CD4-positive, alpha-beta memory T cell (primary cell): ENCODE measurements around the gene MBTPS1. TPM values are rescaled to one million over a fixed set of nuclear protein-coding genes. Genes with fewer than 3 reads are reported as not detected.

ENCODE experiments used
- CTCF ChIA-PET: fragments of 350-600 bp; sonication (Branson Sonifier 250); formaldehyde crosslinking; loops from one replicate; lab custom pipeline; 2021; ENCODE audit warnings: inconsistent platforms; ENCODE audit not compliant: partially characterized antibody; lab: Charles Lee
- POLR2A ChIA-PET: fragments of 350-600 bp; sonication (Branson Sonifier 250); formaldehyde crosslinking; loops from one replicate; lab custom pipeline; 2021; ENCODE audit not compliant: partially characterized antibody; lab: Charles Lee
- DNase-seq, 5 donors: peaks; one replicate each; pipeline versions ENCODE4 v3.0.0 to v3.0.0-alpha.2; 2020 to 2022; ENCODE audit warnings: mixed read lengths in 1 of 5
- H3K27ac ChIP-seq: one replicate; pipeline ENCODE4 v1.7.0; 2013; ENCODE audit warnings: low read depth, low read length
- H3K27me3 ChIP-seq: 2 replicates; pipeline ENCODE4 v1.7.0; 2013; ENCODE audit warnings: mild to moderate bottlenecking, low read length, moderate library complexity; ENCODE audit not compliant: insufficient read depth
- H3K36me3 ChIP-seq: 2 replicates; pipeline ENCODE4 v1.7.0; 2013; ENCODE audit warnings: mild to moderate bottlenecking, low read length, moderate library complexity; ENCODE audit not compliant: insufficient read depth
- H3K4me1 ChIP-seq: 2 replicates; pipeline ENCODE4 v1.7.0; 2013; ENCODE audit warnings: mild to moderate bottlenecking, low read length, moderate library complexity; ENCODE audit not compliant: insufficient read depth
- H3K4me3 ChIP-seq, 2 donors: one replicate each; pipeline ENCODE4 v1.7.0; 2013; ENCODE audit warnings: low read length in 2 of 2, mild to moderate bottlenecking in 1 of 2
- H3K9me3 ChIP-seq, 2 donors: one replicate each; pipeline ENCODE4 v1.7.0; 2013; ENCODE audit warnings: low read length in 2 of 2, control low read depth in 1 of 2; ENCODE audit not compliant: control insufficient read depth in 1 of 2
- H3K27ac Mint-ChIP-seq, 7 donors: one replicate each; pipeline ENCODE4 v1.8.0; 2020 to 2021; ENCODE audit warnings: mixed read lengths in 7 of 7, mild to moderate bottlenecking in 6 of 7, inconsistent platforms in 3 of 7, moderate library complexity in 3 of 7
- H3K27me3 Mint-ChIP-seq, 2 donors: one replicate each; pipeline ENCODE4 v1.8.0; 2020 to 2021; ENCODE audit warnings: mixed read lengths in 2 of 2
- H3K36me3 Mint-ChIP-seq, 2 donors: one replicate each; pipeline ENCODE4 v1.8.0; 2020 to 2021; ENCODE audit warnings: mixed read lengths in 2 of 2, inconsistent platforms in 1 of 2, mild to moderate bottlenecking in 1 of 2
- H3K4me1 Mint-ChIP-seq, 4 donors: one replicate each; pipeline ENCODE4 v1.8.0; 2020 to 2021; ENCODE audit warnings: mixed read lengths in 4 of 4, mild to moderate bottlenecking in 1 of 4
- H3K4me3 Mint-ChIP-seq, 8 donors: one replicate each; pipeline ENCODE4 v1.8.0; 2020 to 2021; ENCODE audit warnings: mixed read lengths in 8 of 8, mild to moderate bottlenecking in 7 of 8, moderate library complexity in 6 of 8, inconsistent platforms in 3 of 8
- H3K9me3 Mint-ChIP-seq, 8 donors: one replicate each; pipeline ENCODE4 v1.8.0; 2020 to 2021; ENCODE audit warnings: mixed read lengths in 8 of 8, mild to moderate bottlenecking in 5 of 8, inconsistent platforms in 3 of 8, moderate library complexity in 1 of 8
- intact Hi-C: fragments of 100-400 bp; cut with micrococcal nuclease; formaldehyde crosslinking; loops from one replicate; pipeline ENCODE4 v1.15.1; 2023
- polyA plus RNA-seq, 2 donors: library from polyadenylated mRNA; unstranded; fragments of 300-500 nt; fragmentation: Illumina TruSeq; gene quantifications; one replicate each; pipeline ENCODE4 v1.2.3, GENCODE V29; 2021
- total RNA-seq, 2 experiments: library from RNA; stranded (reverse); gene quantifications; one replicate each; pipeline ENCODE4 v1.2.3, GENCODE V29; 2021

Gene MBTPS1
- total and polyA plus RNA-seq, 4 experiments from 2014 or later, result 53.9 to 140 (median 99.1) TPM

DNA sequence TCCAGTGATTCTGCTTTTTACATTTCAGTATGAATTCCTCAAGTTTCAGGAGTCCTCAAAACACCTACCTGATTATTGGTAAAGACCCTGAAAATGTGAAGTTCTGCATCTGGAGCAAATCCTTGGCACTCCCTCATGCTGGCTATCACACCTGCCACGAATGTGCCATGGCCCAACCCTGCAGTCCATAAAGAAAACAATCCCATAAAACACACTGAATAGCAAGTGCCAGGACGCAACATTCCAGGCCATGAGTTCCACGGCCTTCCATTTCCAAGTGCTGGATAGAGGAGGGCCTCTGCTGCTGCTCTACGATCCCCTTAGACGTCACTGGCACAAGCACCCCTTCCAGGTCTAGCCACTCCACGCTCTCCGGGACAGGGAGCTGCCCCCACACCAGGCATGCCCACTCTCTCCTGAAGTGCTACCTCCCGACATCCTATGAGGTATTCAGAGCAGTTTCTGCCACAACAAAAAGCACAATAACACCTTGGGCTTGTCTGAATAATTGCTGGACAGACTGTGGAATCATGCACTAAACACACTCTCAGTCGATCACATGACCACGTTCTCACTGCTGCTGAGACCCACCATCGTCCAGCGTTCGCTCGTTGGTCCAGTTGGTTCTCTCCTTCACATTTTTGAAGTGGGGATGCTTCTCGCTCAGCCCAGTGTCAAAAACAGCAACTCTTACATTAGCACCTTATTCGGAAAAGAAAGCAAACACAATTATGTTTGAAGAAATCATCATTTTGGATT, 23.4 kb downstream of the MBTPS1 start:
- ChIA-PET POLR2A (interaction anchor here (0.8 kb wide), 1 partner anchor 25 kb away, joined by 3 read pairs; no protein-coding TSS in a partner anchor), CTCF (no interaction called here)
- peaks cover 64 to 89% of the 10 kb centered on the region in 2 donors for H3K36me3 Mint-ChIP-seq
- H3K4me1 Mint-ChIP-seq, result peaks cover 7 to 14% (median 12%) of the 10 kb centered on the region in 4 donors
- H3K4me1 ChIP-seq, result peaks cover 10% of the 10 kb centered on the region
- H3K27ac ChIP-seq, result no peak overlapping the region
- H3K27ac Mint-ChIP-seq, result no peak overlapping the region
- no peak overlapping the region for H3K4me3 Mint-ChIP-seq
- H3K9me3 Mint-ChIP-seq, result no peaks in the 10 kb centered on the region
- no peak overlapping the region for H3K4me3 ChIP-seq
- H3K27me3 Mint-ChIP-seq, result no peaks in the 10 kb centered on the region
- intact Hi-C loops, result no loop called here
- H3K9me3 ChIP-seq, result no peaks in the 10 kb centered on the region
- peaks cover 77% of the 10 kb centered on the region for H3K36me3 ChIP-seq
- no peak for DNase-seq
- no peaks in the 10 kb centered on the region for H3K27me3 ChIP-seq

DNA sequence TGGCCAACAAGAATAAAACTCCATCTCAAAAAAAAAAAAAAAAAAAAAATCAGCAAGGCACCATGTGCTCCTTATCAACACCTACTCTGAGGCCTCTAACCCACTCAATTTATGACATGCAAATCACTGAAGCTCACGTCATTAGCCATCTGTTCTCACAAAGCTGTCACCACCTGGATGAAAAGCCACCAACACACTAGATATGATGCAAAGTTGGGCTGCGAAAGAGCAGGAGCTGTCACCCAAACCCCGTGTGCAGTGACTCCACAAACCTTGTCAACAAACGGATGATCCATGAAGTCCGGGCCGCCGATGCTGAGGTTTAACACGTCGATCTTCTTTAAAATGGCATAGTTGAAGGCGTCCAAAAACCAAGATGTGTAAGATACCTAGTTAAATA, 25.3 kb downstream of the MBTPS1 start:
- H3K4me3 ChIP-seq, result no peak overlapping the region
- Mint-ChIP-seq H3K27me3 (no peaks in the 10 kb centered on the region), H3K36me3 (peaks cover 61 to 92% of the 10 kb centered on the region in 2 donors), H3K4me3 (no peak overlapping the region), H3K27ac (peak overlapping the region in 1 of 7 donors; percentile 1), H3K4me1 (peaks cover 14 to 25% (median 20%) of the 10 kb centered on the region in 4 donors), H3K9me3 (no peaks in the 10 kb centered on the region)
- peaks cover 77% of the 10 kb centered on the region for H3K36me3 ChIP-seq
- no peaks in the 10 kb centered on the region for H3K27me3 ChIP-seq
- DNase-seq, result no peak
- POLR2A ChIA-PET, result no interaction called here
- CTCF ChIA-PET, result interaction anchor here (1.1 to 1.6 kb wide), 3 partner anchors 8 to 95 kb away, joined by 3 to 7 read pairs (median 4); partner anchors contain the start of gene TAF1C
- H3K27ac ChIP-seq, result no peak overlapping the region
- H3K9me3 ChIP-seq, result no peaks in the 10 kb centered on the region
- intact Hi-C loops, result no loop called here
- H3K4me1 ChIP-seq, result peaks cover 19% of the 10 kb centered on the region

DNA sequence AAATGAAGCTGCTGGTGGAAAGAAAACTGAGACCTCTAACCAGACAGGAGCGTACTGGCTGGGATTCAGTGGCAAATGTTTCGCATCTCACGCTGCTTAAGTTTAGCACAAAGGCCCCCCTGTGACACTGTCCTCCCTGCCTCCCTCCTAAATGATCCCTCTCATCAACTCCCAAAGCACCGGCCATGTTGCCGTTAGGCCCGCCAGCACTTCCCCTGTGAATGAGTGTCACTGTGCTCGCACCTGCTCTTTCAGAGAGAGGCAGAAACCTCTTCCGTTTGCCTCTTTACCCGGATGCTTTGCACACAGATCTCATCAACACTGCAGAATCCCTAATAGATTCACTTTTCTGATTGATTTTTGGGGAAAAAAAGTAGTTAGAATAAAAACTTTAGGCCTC, 26.5 kb downstream of the MBTPS1 start:
- CTCF ChIA-PET, result interaction anchor here (2.6 to 2.7 kb wide), 2 partner anchors 85 to 97 kb away, joined by 9 to 13 read pairs; partner anchors contain the start of gene TAF1C
- intact Hi-C loops, result no loop called here

DNA sequence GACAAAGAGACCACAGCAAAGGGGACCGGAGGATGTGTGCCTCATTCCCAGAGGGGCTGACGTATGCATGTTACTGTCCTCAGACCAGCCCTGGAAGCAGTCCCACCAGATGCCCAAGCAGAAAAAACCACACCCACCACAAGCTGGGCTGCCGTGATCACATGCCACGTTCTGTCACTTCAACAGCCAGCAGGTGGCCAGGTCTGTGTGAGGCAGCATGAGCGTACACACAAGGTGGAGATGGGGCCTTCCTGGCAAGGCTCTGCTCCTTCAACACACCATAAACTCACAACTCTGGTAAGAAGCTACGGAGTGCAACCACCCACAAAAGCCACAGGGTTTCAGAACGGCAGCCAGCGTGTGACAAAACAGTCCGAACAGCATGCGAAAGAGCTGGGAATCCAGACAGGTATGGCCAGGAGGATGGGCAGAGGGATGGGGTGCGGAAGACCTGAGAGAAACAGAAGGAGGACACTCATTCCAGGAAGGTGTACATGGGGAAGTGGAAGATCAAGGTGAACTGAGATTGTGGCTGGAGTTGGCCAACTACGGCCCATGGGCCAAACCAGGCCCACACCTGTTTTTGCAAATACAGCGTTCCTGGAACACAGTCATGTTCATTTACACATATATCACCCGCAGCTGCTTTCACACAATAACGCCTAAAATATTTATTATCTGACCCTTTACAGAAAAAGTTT, 27.9 kb downstream of the MBTPS1 start:
- peaks cover 54 to 87% of the 10 kb centered on the region in 2 donors for H3K36me3 Mint-ChIP-seq
- no peak overlapping the region for H3K4me3 ChIP-seq
- H3K27ac ChIP-seq, result no peak overlapping the region
- H3K4me1 Mint-ChIP-seq, result peaks cover 25 to 40% (median 34%) of the 10 kb centered on the region in 4 donors
- peak; percentile 24 to 57 (median 30) for DNase-seq
- no peaks in the 10 kb centered on the region for H3K9me3 ChIP-seq
- ChIA-PET POLR2A (no interaction called here), CTCF (interaction anchor here (1.2 to 2.7 kb wide), 4 partner anchors 18 to 98 kb away, joined by 3 to 13 read pairs (median 8); partner anchors contain the start of gene TAF1C)
- H3K4me1 ChIP-seq, result peaks cover 29% of the 10 kb centered on the region
- no peaks in the 10 kb centered on the region for H3K9me3 Mint-ChIP-seq
- peak overlapping the region in 2 of 8 donors; percentile 9 to 21 for H3K4me3 Mint-ChIP-seq
- intact Hi-C loops, result loop anchor here (5.0 kb wide), 1 partner anchor 413 kb away; the partner anchor contains the start of gene MEAK7
- no peaks in the 10 kb centered on the region for H3K27me3 ChIP-seq
- H3K36me3 ChIP-seq, result peaks cover 71% of the 10 kb centered on the region
- peak overlapping the region; percentile 58 to 86 (median 73) for H3K27ac Mint-ChIP-seq
- no peaks in the 10 kb centered on the region for H3K27me3 Mint-ChIP-seq

More for the DNA sequence above, 26.5 kb downstream of the MBTPS1 start:
- DNase-seq, result no peak
- H3K4me1 ChIP-seq, result peaks cover 29% of the 10 kb centered on the region
- H3K27me3 ChIP-seq, result no peaks in the 10 kb centered on the region
- peak overlapping the region in 2 of 7 donors; percentile 65 to 83 for H3K27ac Mint-ChIP-seq
- H3K36me3 ChIP-seq, result peaks cover 76% of the 10 kb centered on the region
- H3K9me3 Mint-ChIP-seq, result no peaks in the 10 kb centered on the region
- peaks cover 20 to 34% (median 28%) of the 10 kb centered on the region in 4 donors for H3K4me1 Mint-ChIP-seq
- POLR2A ChIA-PET, result interaction anchor here (1.2 kb wide), 1 partner anchor 27 kb away, joined by 3 read pairs; the partner anchor contains the start of gene MBTPS1
- no peak overlapping the region for H3K27ac ChIP-seq
- peaks cover 62 to 89% of the 10 kb centered on the region in 2 donors for H3K36me3 Mint-ChIP-seq
- no peak overlapping the region for H3K4me3 Mint-ChIP-seq
- no peak overlapping the region for H3K4me3 ChIP-seq
- no peaks in the 10 kb centered on the region for H3K27me3 Mint-ChIP-seq
- H3K9me3 ChIP-seq, result no peaks in the 10 kb centered on the region

DNA sequence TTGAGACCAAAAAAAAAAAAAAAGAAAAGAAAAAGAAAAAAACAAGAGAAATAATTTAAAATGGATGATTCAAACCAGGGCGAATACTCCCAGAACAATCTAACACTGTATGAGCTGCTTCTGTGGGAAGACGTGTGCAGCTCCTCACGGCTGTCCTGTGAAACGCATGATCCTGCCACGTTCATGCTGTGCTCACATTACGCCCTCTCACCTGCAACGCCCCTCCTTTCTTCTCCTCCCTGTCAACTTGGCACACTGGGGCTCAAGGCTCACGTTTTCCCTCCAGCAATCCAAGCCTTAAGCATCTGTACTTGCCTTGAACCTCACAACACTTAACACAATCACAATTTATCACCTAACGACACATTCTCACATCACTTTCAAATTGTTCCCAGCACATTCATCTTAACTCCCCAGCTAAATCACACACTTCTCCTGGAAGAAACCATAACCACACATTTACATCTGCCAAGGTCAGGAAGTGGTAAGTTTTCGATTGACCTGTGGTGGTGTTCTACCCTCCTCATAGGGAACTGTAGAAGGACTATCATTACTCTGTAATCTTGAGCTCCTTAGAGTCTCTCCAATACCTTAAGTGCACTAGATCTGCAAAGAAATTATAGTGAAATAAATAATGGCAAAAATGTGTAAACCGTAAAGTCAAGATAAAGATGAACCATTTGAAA, 29.1 kb downstream of the MBTPS1 start:
- peaks cover 26 to 40% (median 34%) of the 10 kb centered on the region in 4 donors for H3K4me1 Mint-ChIP-seq
- intact Hi-C loops, result loop anchor here (5.0 kb wide), 1 partner anchor 415 kb away; the partner anchor contains the start of gene MEAK7
- Histone ChIP-seq H3K36me3 (peaks cover 67% of the 10 kb centered on the region), H3K9me3 (no peaks in the 10 kb centered on the region), H3K4me3 (no peak overlapping the region), H3K4me1 (peaks cover 29% of the 10 kb centered on the region), H3K27ac (no peak overlapping the region), H3K27me3 (no peaks in the 10 kb centered on the region)
- peaks cover 47 to 83% of the 10 kb centered on the region in 2 donors for H3K36me3 Mint-ChIP-seq
- no peaks in the 10 kb centered on the region for H3K27me3 Mint-ChIP-seq
- ChIA-PET CTCF (interaction anchor here (0.7 to 6.2 kb wide), 8 partner anchors 8 to 614 kb away, joined by 3 to 78 read pairs (median 4); partner anchors contain the start of gene TAF1C), POLR2A (interaction anchor here (0.7 to 1.9 kb wide), 2 partner anchors 29 to 57 kb away, joined by 3 to 6 read pairs; partner anchors contain the start of genes HSDL1 and MBTPS1)
- H3K9me3 Mint-ChIP-seq, result no peaks in the 10 kb centered on the region
- no peak for DNase-seq
- H3K4me3 Mint-ChIP-seq, result peak overlapping the region in 1 of 8 donors; percentile 51
- peak overlapping the region; percentile 2 to 76 (median 42) for H3K27ac Mint-ChIP-seq

DNA sequence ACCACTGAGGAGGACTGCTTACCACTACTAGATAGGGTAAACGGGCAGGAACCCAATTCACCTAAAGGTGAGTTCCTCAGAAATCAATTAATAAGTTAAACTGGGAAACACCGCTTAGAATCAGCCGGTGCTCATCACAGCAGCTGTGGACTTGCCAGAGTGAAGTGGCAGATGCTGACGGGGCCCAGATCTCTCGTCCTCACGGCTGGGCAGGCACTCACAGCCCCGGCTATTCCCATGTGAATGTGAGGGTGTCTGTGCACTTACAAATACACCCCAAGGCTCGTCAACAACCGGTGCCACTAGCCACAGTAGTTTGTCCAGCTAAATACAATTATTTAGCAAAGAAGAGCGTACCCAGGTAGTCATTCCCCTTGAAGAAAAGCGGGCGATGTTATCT, 29.7 kb downstream of the MBTPS1 start:
- Mint-ChIP-seq H3K27me3 (no peaks in the 10 kb centered on the region), H3K36me3 (peaks cover 47 to 81% of the 10 kb centered on the region in 2 donors), H3K4me1 (peaks cover 26 to 40% (median 34%) of the 10 kb centered on the region in 4 donors), H3K27ac (peak overlapping the region in 1 of 7 donors; percentile 76), H3K9me3 (no peaks in the 10 kb centered on the region), H3K4me3 (no peak overlapping the region)
- ChIA-PET CTCF (interaction anchor here (0.7 to 6.6 kb wide), 11 partner anchors 12 to 614 kb away, joined by 3 to 78 read pairs (median 18); partner anchors contain the start of genes DNAAF1, HSDL1, MBTPS1 and TAF1C), POLR2A (interaction anchor here (1.6 to 1.9 kb wide), 2 partner anchors 30 to 100 kb away, joined by 5 to 6 read pairs; partner anchors contain the start of genes MBTPS1 and TAF1C)
- Histone ChIP-seq H3K4me3 (no peak overlapping the region), H3K9me3 (no peaks in the 10 kb centered on the region), H3K27me3 (no peaks in the 10 kb centered on the region), H3K4me1 (peaks cover 29% of the 10 kb centered on the region), H3K36me3 (peaks cover 70% of the 10 kb centered on the region), H3K27ac (no peak overlapping the region)
- intact Hi-C loops, result loop anchor here (5.0 kb wide), 1 partner anchor 415 kb away; the partner anchor contains the start of gene MEAK7
- no peak for DNase-seq
